ENCODE results near the gene UCK2.

DNA sequence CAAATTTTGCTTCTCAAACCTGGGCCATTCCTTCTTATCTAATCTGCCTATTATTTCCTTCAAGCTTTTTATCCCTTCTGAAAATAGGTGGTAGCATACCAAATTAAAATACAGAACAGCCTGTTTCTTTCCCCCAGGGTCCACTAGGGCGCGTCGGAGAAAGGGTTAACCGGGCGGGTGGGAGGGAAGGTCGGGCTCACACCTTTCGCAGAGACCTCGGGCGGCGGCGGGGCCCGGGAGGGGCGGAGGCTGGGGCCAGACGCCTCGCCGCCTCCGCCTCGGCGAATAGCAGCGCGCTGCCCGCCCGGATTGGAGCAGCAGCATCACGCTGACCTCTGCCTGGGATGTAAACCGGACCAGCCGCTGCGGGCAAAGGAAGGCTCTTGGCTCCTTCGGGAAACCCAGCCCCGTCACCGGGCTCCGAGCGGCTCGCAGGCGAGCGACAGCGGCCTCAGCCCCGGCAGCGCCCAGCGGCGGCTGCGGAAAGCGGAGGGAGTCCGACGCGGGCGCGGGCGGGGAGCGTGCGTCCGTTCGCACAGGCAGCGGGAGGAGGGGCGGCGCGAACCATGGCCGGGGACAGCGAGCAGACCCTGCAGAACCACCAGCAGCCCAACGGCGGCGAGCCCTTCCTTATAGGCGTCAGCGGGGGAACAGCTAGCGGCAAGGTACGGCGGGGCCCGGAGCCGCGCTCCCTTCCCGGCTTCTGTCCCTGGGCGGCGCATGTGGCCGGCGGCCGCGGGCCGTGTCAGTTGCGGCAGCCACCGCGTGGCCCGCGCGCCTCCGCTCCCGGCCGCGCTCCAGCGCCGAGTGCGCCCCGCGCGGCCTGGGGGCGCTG is at the start of gene UCK2:
- TF ChIP-seq, protein P1, sequence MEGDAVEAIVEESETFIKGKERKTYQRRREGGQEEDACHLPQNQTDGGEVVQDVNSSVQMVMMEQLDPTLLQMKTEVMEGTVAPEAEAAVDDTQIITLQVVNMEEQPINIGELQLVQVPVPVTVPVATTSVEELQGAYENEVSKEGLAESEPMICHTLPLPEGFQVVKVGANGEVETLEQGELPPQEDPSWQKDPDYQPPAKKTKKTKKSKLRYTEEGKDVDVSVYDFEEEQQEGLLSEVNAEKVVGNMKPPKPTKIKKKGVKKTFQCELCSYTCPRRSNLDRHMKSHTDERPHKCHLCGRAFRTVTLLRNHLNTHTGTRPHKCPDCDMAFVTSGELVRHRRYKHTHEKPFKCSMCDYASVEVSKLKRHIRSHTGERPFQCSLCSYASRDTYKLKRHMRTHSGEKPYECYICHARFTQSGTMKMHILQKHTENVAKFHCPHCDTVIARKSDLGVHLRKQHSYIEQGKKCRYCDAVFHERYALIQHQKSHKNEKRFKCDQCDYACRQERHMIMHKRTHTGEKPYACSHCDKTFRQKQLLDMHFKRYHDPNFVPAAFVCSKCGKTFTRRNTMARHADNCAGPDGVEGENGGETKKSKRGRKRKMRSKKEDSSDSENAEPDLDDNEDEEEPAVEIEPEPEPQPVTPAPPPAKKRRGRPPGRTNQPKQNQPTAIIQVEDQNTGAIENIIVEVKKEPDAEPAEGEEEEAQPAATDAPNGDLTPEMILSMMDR (IDR thresholded peaks at IDR 0.05; ENCODE audit: low read depth, low read length, poor library complexity, severe bottlenecking), result peak; percentile 39
- no peak for TF ChIP-seq EZH2phosphoT487 (IDR thresholded peaks at IDR 0.05; ENCODE audit: borderline replicate concordance, low read length)
